G401.6 (cell line): Measurements from ENCODE around the gene DEDD2.

Source experiments
- FAIRE-seq: peaks from 2 replicates; lab custom pipeline; 2012; peaks lifted over from hg19 to GRCh38; lab: Jason Lieb, UNC

Gene DEDD2

GRCh38 chr19:42198676-42199439 lies 18.6 kb downstream of the DEDD2 start:
- FAIRE-seq: no peak

GRCh38 chr19:42197375-42197817 lies 20.1 kb downstream of the DEDD2 start:
- FAIRE-seq: no peak

GRCh38 chr19:42196011-42197001 lies 21.2 kb downstream of the DEDD2 start:
- FAIRE-seq: no peak

DNA sequence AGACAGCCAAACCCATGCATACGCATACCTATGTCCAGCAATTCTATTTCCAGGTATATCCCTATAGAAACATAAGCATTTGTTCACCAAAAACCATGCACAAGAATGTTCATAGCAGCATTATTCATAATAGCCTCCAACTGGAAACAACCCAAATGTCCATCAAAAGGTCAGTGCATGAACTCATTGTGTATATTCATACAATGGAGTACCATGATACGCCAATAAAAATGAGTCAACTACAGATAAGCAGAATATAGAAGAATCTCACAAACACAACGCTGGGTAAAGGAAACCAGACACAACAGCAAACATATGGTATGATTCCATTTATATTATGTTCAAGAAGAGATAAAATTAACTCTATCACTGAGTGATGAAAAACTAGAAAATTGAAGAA lies 23.8 kb downstream of the DEDD2 start:
- FAIRE-seq: no peak

GRCh38 chr19:42193294-42193693 lies 24.2 kb downstream of the DEDD2 start:
- FAIRE-seq: no peak

DNA sequence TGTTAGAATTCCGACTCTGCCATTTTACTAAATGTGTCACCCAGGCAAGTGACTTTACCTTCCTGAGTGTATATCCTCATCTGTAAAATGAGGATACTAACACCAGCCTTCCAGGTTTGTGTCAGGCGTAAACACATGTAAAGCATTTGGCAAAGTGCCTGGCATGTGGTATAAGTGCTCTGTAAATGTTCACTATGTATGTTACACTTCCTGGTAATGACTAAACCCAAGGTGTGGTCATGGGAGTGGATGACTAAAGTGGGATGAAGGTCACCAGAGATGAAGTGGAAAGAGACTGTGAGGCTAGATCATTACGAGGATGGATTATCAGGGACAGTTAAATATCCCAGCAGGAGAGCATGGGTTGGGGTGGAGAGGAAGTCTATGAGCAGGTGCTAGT lies 25.6 kb downstream of the DEDD2 start:
- FAIRE-seq: no peak

- no peak for FAIRE-seq
These were observed 26.1 kb downstream of the DEDD2 start for GRCh38 chr19:42191330-42191729.

GRCh38 chr19:42189133-42189532 lies 28.3 kb downstream of the DEDD2 start:
- FAIRE-seq: no peak

DNA sequence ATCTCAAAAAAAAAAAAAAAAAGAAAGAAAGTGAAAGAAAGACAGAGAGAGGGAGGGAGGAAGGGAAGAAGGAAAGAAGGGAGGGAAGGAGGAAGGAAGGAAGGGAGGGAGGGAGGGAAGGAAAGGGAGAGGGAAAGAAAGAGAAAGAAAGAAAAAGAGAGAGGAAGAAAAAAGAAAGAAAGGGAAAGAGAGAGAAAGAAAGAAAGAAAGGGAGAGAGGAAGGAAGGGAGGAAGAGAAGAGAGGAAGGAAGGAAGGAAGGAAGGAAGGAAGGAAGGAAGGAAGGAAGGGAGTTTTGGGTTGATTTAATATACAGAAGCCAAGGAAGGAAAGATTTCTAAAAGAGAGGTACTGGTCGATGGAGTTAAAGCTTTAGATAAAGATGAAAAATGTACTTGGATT lies 28.8 kb downstream of the DEDD2 start:
- no peak for FAIRE-seq

- FAIRE-seq: no peak
These were observed 32.2 kb downstream of the DEDD2 start for GRCh38 chr19:42185277-42185676.

DNA sequence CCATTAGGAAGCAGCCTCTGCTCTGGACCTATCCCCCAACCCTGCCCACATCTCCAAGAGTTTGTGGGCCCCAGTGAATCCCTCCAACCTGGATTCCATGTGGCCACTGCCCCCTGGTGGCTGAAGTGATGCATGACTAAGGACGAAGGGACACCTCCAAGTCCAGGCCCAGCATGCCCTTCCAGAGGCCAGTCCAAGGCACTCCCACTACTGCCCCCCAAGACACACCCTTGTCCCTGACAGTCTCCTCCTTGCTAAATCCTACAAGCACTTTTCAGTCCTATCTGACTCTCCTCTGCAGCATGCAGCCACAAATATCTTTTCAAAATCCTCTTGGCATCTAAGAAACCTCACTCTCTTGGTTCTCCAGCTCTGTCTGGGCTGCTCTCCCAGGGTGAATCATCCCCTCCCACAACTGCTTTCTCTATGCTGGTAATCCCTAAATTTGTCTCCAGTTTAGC lies 33.0 kb downstream of the DEDD2 start:
- peak; percentile 78 for FAIRE-seq

DNA sequence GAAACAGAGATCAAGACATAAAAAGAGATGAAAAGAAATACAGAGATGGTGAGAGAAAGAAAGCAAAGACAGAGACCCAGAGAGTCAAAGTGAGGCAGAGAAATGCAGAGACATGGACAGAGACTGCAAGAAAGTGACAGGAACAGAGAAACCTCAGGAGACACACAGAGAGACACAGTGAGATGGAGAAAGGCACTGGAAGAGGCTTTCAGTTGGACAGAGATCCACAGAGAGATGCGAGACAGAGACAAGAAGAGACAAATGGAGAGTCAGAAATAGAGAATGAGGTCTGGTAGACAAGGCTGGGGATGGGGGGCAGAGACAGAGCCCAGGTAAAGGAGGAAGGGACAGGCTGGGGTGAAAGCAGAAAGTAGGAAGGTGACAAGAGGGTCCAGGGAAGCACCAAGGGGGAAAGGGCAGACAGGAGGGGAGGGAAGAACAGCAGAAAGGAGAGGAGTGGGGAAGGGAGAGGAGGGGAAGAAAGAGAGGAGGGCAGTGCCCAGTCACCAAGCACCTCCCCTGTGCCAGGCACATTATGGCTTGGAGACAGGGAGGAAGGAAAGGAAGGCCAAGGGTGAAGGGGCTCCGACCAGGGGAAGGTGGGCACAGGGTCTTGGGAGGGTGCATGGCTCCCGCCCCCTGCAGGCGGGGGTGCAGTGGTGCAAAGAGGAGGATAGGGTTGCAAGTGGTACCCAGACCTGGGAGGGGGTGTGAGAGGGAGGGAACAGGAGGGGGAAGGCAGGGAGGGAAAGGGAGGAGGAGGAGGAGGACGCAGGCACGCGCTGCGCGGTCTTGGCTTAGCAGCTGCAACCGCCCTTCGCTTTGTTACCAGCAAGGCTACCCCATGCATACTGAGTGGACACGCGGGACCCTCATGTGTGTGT lies 38.4 kb downstream of the DEDD2 start:
- no peak for FAIRE-seq

- no peak for FAIRE-seq
These were observed 39.8 kb downstream of the DEDD2 start for GRCh38 chr19:42177686-42178019.

GRCh38 chr19:42176990-42177685 lies 40.3 kb downstream of the DEDD2 start:
- no peak for FAIRE-seq

- FAIRE-seq: no peak
These were observed 40.9 kb downstream of the DEDD2 start for GRCh38 chr19:42176649-42176989.

- no peak for FAIRE-seq
These were observed 41.4 kb downstream of the DEDD2 start for GRCh38 chr19:42175952-42176648.

GRCh38 chr19:42174958-42175734 lies 42.3 kb downstream of the DEDD2 start:
- FAIRE-seq: no peak

DNA sequence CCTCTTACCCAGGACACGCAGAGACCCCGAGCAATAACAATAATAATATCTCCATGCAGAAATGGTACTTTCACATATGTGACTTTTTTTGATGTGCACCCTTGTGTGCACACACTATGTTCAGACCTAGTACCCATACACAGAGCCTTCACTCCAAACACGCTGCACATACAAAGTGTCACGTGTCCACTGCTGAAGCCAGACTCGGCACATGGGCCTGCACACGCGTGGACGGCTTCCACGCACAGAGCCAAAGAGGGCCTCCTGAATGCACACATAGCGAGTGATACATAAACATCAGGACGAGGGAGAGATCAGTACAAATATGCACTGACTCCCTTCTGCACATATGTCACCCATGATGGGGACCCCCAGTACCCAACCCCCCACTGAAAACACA lies 43.3 kb downstream of the DEDD2 start:
- no peak for FAIRE-seq

GRCh38 chr19:42173695-42174094 lies 43.8 kb downstream of the DEDD2 start:
- FAIRE-seq: no peak

DNA sequence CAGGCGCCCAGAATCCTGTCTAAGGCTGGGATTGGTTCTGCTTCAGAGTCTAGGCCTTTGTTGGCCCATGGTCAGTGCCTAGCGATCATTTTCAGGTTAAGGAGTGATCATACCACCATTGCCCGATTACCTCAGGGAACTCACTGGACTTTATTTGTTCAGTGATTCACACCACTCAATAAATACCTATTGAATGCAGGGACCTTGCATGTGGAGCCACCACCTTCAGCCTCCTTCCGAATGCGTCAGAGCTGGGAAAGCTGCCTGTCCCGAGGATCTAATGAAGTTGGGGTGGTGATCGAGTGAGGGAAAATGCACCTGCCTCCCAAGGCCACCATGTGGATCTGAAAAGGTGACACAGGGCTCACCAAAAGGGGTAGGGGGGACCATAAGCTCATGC lies 45.2 kb downstream of the DEDD2 start:
- no peak for FAIRE-seq
